ENCODE results near the gene POM121C. TPM values are rescaled to one million over a fixed set of nuclear protein-coding genes. Genes with fewer than 3 reads are reported as not detected.

POM121C gene
- 11.6 and 13.1 TPM in 2 replicates for total RNA-seq

GRCh38 chr7:75485979-75486643, at the start of gene POM121C:
TSS of gene POM121C (minus strand) at chr7:75486299. CDS start at chr7:75441496, 44,803 bp downstream.

DNA sequence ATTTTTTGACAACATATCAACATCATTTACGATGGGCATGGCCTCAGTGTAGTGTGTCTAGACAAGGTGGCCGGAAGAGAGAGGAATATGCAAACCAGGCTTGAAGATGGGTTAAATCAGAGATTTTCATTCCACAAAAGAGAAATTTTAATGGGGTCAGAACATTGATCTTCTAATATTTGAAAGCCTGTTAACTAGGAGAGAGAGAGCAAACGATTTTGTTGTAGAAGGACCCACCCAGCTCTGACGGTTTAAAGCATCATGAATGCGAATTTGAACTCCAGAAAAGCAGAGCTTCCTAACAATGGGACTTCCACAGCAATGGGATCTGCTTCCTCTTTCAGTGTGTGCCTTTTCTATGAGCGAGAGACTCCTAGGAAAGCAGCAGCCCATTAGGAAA, 5.9 kb upstream of the POM121C start, which contains the start of gene SPDYE5:
SPDYE5 (plus strand) TSS at position 301 of the 400 bp plus-strand sequence. CDS start 1,728 bp downstream, outside the sequence.

GRCh38 chr7:75395329-75395728, 90.8 kb downstream of the POM121C start, which contains the start of gene TRIM73:
TSS of gene TRIM73 (plus strand) at chr7:75395629. CDS start at chr7:75398934, 3,305 bp downstream.

Other genes starting within 250 kb of the POM121C start
- gene TRIM73, start 90.7 kb downstream of the POM121C start, total RNA-seq, result 0.55 and 0.62 TPM in 2 replicates
- 0.11 and 0.12 TPM in 2 replicates for gene SPDYE5, start 6.0 kb upstream of the POM121C start, total RNA-seq